ENCODE results near the gene DNAH14. TPM values are rescaled to one million over a fixed set of nuclear protein-coding genes. Genes with fewer than 3 reads are reported as not detected.

The DNAH14 gene
- total and polyA plus RNA-seq, 10 of the 15 experiments (the other 5 are each of a cell fraction or from before 2014, with no cell fraction given) = 2.0 to 7.9 (median 4.8) TPM

GRCh38 chr1:225364439-225364838 is 435.0 kb downstream of the DNAH14 start (continued):
- no peak for TF ChIP-seq ZNF687 (IDR thresholded peaks at IDR 0.05)

GRCh38 chr1:225366018-225366417 is 436.5 kb downstream of the DNAH14 start:
- H3K79me2 ChIP-seq (ENCODE audit: control insufficient read depth, insufficient read depth, low read length) = no peaks in the 10 kb centered on the region
- H3K9ac ChIP-seq (ENCODE audit: control insufficient read depth, insufficient read depth, low read length) = no peak overlapping the region
- DNase-seq (ENCODE audit: low read depth, low spot score) (no peak), FAIRE-seq (no peak), ATAC-seq (no peak)
- no TSS peak for BruUV-seq (replicated peaks)
- POLR2A ChIA-PET = no interaction called here
- no peak overlapping the region for H2AFZ ChIP-seq (ENCODE audit: control insufficient read depth, low read depth, low read length)
- H4K20me1 ChIP-seq (ENCODE audit: control insufficient read depth, insufficient read depth) = no peaks in the 10 kb centered on the region
- no peak overlapping the region for H3K27ac ChIP-seq (ENCODE audit: control insufficient read depth, insufficient read depth)
- no peaks in the 10 kb centered on the region for H3K9me3 ChIP-seq (replicated peaks; ENCODE audit: control insufficient read depth, insufficient read depth, low read length)
- no peaks in the 10 kb centered on the region for H3K4me1 ChIP-seq (ENCODE audit: control insufficient read depth, insufficient read depth, low read length)
- SMC1A ChIA-PET (ENCODE audit: uncharacterized antibody, unreplicated experiment) = no interaction called here
- RAD21 ChIA-PET (ENCODE audit: unreplicated experiment) = no interaction called here
- in situ Hi-C loops (cut with MboI) = no loop called here
- intact Hi-C loops (cut with micrococcal nuclease; ENCODE audit: unreplicated experiment) = no loop called here
- H3K27me3 ChIP-seq (replicated peaks in 1 of 2; ENCODE audit: control insufficient read depth in 2 of 2, insufficient read depth in 2 of 2, low read length in 1 of 2) = no peaks in the 10 kb centered on the region
- H3K4me3 ChIP-seq = no peak overlapping the region
- no peak overlapping the region for H3K4me2 ChIP-seq (ENCODE audit: control insufficient read depth, insufficient read depth)
- H3K36me3 ChIP-seq (ENCODE audit: control insufficient read depth in 2 of 2, insufficient read depth in 2 of 2, low read length in 1 of 2) = no peaks in the 10 kb centered on the region
- CTCF ChIA-PET = no interaction called here
- TF ChIP-seq ZBTB4 (CRISPR knock-in tag; IDR thresholded peaks at IDR 0.05) (no peak), ZNF687 (IDR thresholded peaks at IDR 0.05) (no peak), SUPT20H (IDR thresholded peaks at IDR 0.05; ENCODE audit: borderline replicate concordance, control insufficient read depth, low read depth, low read length) (no peak), E4F1 (IDR thresholded peaks at IDR 0.05; ENCODE audit: borderline replicate concordance, partially characterized antibody) (no peak), SIX5 (IDR thresholded peaks at IDR 0.05; ENCODE audit: low read depth, low read length, severe bottlenecking) (no peak), CHD1 (IDR thresholded peaks at IDR 0.05; ENCODE audit: low read depth, low read length) (no peak), ZNF207 (IDR thresholded peaks at IDR 0.05; ENCODE audit: borderline replicate concordance) (no peak), HDGF (IDR thresholded peaks at IDR 0.05) (no peak)

Data from GM12878 (cell line).